ENCODE measurements around the gene UBAP2.
"Not testable (repeated sequence)": the region's sequence is repeated elsewhere in the genome, so short reads cannot be mapped to it uniquely, and the experiment has no call there.

The UBAP2 gene

GRCh38 chr9:34025062-34025461, 23.6 kb downstream of the UBAP2 start:
- no peaks in the 10 kb centered on the region for H3K9me2 ChIP-seq (replicated peaks; ENCODE audit: control insufficient read depth, low read length)
- H3K36me3 ChIP-seq (ENCODE audit: control insufficient read depth, low read length) = peaks cover 40% of the 10 kb centered on the region
- no peak overlapping the region for H3K4me2 ChIP-seq (ENCODE audit: low read length)
- H3K4me1 ChIP-seq (ENCODE audit: control insufficient read depth, low read length) = no peaks in the 10 kb centered on the region
- peaks cover 10% of the 10 kb centered on the region; the same call in 1 of the 2 replicates for H3F3A ChIP-seq (ENCODE audit: control insufficient read depth, insufficient read depth)
- no peaks in the 10 kb centered on the region for H3K27me3 ChIP-seq (ENCODE audit: control insufficient read depth, low read length)
- no peak overlapping the region for H3K27ac ChIP-seq (ENCODE audit: low read depth, low read length)
- no peak for TF ChIP-seq CTCF (IDR thresholded peaks at IDR 0.05; ENCODE audit: low read depth, low read length, poor library complexity, severe bottlenecking)
- no peak for TF ChIP-seq EZH2phosphoT487 (IDR thresholded peaks at IDR 0.05; ENCODE audit: borderline replicate concordance, low read length)
- no peak overlapping the region for H3K4me3 ChIP-seq (ENCODE audit: low read length)
- H3K79me2 ChIP-seq (ENCODE audit: control insufficient read depth, low read length) = peaks cover 100% of the 10 kb centered on the region
- H3K9me3 ChIP-seq (ENCODE audit: control insufficient read depth, insufficient read depth, low read length) = no peaks in the 10 kb centered on the region
- H4K20me1 ChIP-seq (ENCODE audit: control insufficient read depth, insufficient read depth, low read depth, low read length) = peaks cover 12% of the 10 kb centered on the region; the same call in 1 of the 2 replicates

- not testable (repeated sequence) for H3K27ac ChIP-seq (ENCODE audit: low read depth, low read length); H3K4me1 ChIP-seq (ENCODE audit: control insufficient read depth, low read length)
- peaks cover 12% of the 10 kb centered on the region; the same call in 1 of the 2 replicates for H4K20me1 ChIP-seq (ENCODE audit: control insufficient read depth, insufficient read depth, low read depth, low read length)
These were observed 24.2 kb downstream of the UBAP2 start for GRCh38 chr9:34024476-34024875.

DNA sequence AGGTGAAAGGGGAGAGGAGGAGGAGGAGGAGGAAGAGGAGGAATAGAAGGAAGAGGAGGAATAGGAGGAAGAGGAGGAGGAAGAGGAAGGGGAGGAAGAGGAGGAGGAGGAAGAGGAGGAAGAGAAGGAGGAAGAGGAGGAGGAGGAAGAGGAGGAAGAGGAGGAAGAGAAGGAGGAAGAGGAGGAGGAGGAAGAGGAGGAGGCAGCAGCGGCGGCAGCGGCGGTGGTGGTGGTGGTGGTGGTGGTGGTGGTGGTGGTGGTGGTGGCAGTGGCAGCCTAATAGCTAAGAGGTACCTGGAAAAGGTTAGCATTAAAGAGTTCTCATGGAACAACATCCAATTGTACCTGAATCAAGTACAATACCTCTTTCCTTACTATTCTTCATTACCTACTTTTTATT, 32.5 kb downstream of the UBAP2 start:
- no peaks in the 10 kb centered on the region for H3K9me3 ChIP-seq (ENCODE audit: control insufficient read depth, insufficient read depth, low read length)
- H3K27ac ChIP-seq (ENCODE audit: low read depth, low read length) = no peak overlapping the region
- peaks cover 63% of the 10 kb centered on the region for H3K36me3 ChIP-seq (ENCODE audit: control insufficient read depth, low read length)
- peaks cover 4% of the 10 kb centered on the region; the same call in 1 of the 2 replicates for H3F3A ChIP-seq (ENCODE audit: control insufficient read depth, insufficient read depth)
- H3K4me2 ChIP-seq (ENCODE audit: low read length) = no peak overlapping the region
- H3K9me2 ChIP-seq (replicated peaks; ENCODE audit: control insufficient read depth, low read length) = no peaks in the 10 kb centered on the region
- no peaks in the 10 kb centered on the region for H3K4me1 ChIP-seq (ENCODE audit: control insufficient read depth, low read length)
- H3K79me2 ChIP-seq (ENCODE audit: control insufficient read depth, low read length) = peaks cover 69% of the 10 kb centered on the region
- H3K4me3 ChIP-seq (ENCODE audit: low read length) = no peak overlapping the region
- no peak for TF ChIP-seq EZH2phosphoT487 (IDR thresholded peaks at IDR 0.05; ENCODE audit: borderline replicate concordance, low read length)
- TF ChIP-seq CTCF (IDR thresholded peaks at IDR 0.05; ENCODE audit: low read depth, low read length, poor library complexity, severe bottlenecking) = no peak
- H4K20me1 ChIP-seq (ENCODE audit: control insufficient read depth, insufficient read depth, low read depth, low read length) = peaks cover 2% of the 10 kb centered on the region; the same call in 1 of the 2 replicates
- H3K27me3 ChIP-seq (ENCODE audit: control insufficient read depth, low read length) = no peaks in the 10 kb centered on the region

More at GRCh38 chr9:34024476-34024875, 24.2 kb downstream of the UBAP2 start:
- not testable (repeated sequence) for H3K4me3 ChIP-seq (ENCODE audit: low read length); H3K9me3 ChIP-seq (ENCODE audit: control insufficient read depth, insufficient read depth, low read length); H3K9me2 ChIP-seq (replicated peaks; ENCODE audit: control insufficient read depth, low read length); H3K4me2 ChIP-seq (ENCODE audit: low read length); H3K27me3 ChIP-seq (ENCODE audit: control insufficient read depth, low read length)
- Histone ChIP-seq H3K36me3 (ENCODE audit: control insufficient read depth, low read length) (peaks cover 40% of the 10 kb centered on the region), H3K79me2 (ENCODE audit: control insufficient read depth, low read length) (peaks cover 100% of the 10 kb centered on the region), H3F3A (ENCODE audit: control insufficient read depth, insufficient read depth) (peaks cover 10% of the 10 kb centered on the region; the same call in 1 of the 2 replicates)

- no peak for TF ChIP-seq EZH2phosphoT487 (IDR thresholded peaks at IDR 0.05; ENCODE audit: borderline replicate concordance, low read length)
- TF ChIP-seq CTCF (IDR thresholded peaks at IDR 0.05; ENCODE audit: low read depth, low read length, poor library complexity, severe bottlenecking) = peak; percentile 62
- H3F3A ChIP-seq (ENCODE audit: control insufficient read depth, insufficient read depth) = peaks cover 6% of the 10 kb centered on the region
- no peaks in the 10 kb centered on the region for H3K9me2 ChIP-seq (replicated peaks; ENCODE audit: control insufficient read depth, low read length)
- H3K27ac ChIP-seq (ENCODE audit: low read depth, low read length) = no peak overlapping the region
- H3K36me3 ChIP-seq (ENCODE audit: control insufficient read depth, low read length) = peaks cover 77% of the 10 kb centered on the region
- no peaks in the 10 kb centered on the region for H3K9me3 ChIP-seq (ENCODE audit: control insufficient read depth, insufficient read depth, low read length)
- no peaks in the 10 kb centered on the region for H4K20me1 ChIP-seq (ENCODE audit: control insufficient read depth, insufficient read depth, low read depth, low read length)
- H3K27me3 ChIP-seq (ENCODE audit: control insufficient read depth, low read length) = no peaks in the 10 kb centered on the region
- peaks cover 48% of the 10 kb centered on the region for H3K79me2 ChIP-seq (ENCODE audit: control insufficient read depth, low read length)
- H3K4me3 ChIP-seq (ENCODE audit: low read length) = no peak overlapping the region
- no peak overlapping the region for H3K4me2 ChIP-seq (ENCODE audit: low read length)
- H3K4me1 ChIP-seq (ENCODE audit: control insufficient read depth, low read length) = no peaks in the 10 kb centered on the region
These were observed 37.7 kb downstream of the UBAP2 start for GRCh38 chr9:34010979-34011378.
